Stimulated activated CD8-positive, alpha-beta memory T cell treated with anti-CD3 and anti-CD28 coated beads, Interleukin-7, amount 100 ng/mL, for 1 hour (primary cell): ENCODE measurements around the gene MTERF4.

ENCODE experiments used
- DNase-seq, 2 donors: peaks; one replicate each; pipeline ENCODE4 v3.0.0-alpha.2; 2020; ENCODE audit warnings: low read depth in 2 of 2

Gene MTERF4

GRCh38 chr2:241069821-241070281 lies 32.2 kb downstream of the MTERF4 start:
- DNase-seq = no peak

GRCh38 chr2:241068942-241069810 lies 32.9 kb downstream of the MTERF4 start:
- DNase-seq = no peak

GRCh38 chr2:241068136-241068941 lies 33.7 kb downstream of the MTERF4 start:
- no peak for DNase-seq

GRCh38 chr2:241067501-241068135 lies 34.5 kb downstream of the MTERF4 start:
- DNase-seq = no peak

GRCh38 chr2:241066893-241067341 lies 35.2 kb downstream of the MTERF4 start:
- DNase-seq = no peak

- no peak for DNase-seq
These were observed 35.8 kb downstream of the MTERF4 start for GRCh38 chr2:241066171-241066892.

GRCh38 chr2:241065355-241065803 lies 36.7 kb downstream of the MTERF4 start:
- no peak for DNase-seq

GRCh38 chr2:241064802-241065354 lies 37.2 kb downstream of the MTERF4 start:
- no peak for DNase-seq

- DNase-seq = peak in 1 of 2 donors; percentile 10
These were observed 37.9 kb downstream of the MTERF4 start for GRCh38 chr2:241064008-241064801.

GRCh38 chr2:241063587-241063986 lies 38.5 kb downstream of the MTERF4 start:
- DNase-seq = no peak

GRCh38 chr2:241063093-241063551 lies 39.0 kb downstream of the MTERF4 start:
- DNase-seq = no peak

- no peak for DNase-seq
These were observed 39.5 kb downstream of the MTERF4 start for GRCh38 chr2:241062389-241063092.

GRCh38 chr2:241061275-241061674 lies 40.8 kb downstream of the MTERF4 start:
- DNase-seq = no peak

GRCh38 chr2:241053576-241054251 lies 48.4 kb downstream of the MTERF4 start:
- DNase-seq = no peak

- no peak for DNase-seq
These were observed 49.3 kb downstream of the MTERF4 start for GRCh38 chr2:241052677-241053360.

- no peak for DNase-seq
These were observed 50.3 kb downstream of the MTERF4 start for GRCh38 chr2:241051578-241052487.
